ENCODE results near the gene WASF2. TPM values are rescaled to one million over a fixed set of nuclear protein-coding genes. Genes with fewer than 3 reads are reported as not detected.
"Not testable (repeated sequence)": the region's sequence is repeated elsewhere in the genome, so short reads cannot be mapped to it uniquely, and the experiment has no call there.

Gene WASF2
- total and polyA plus RNA-seq, 2 of the 13 experiments (the other 11 are each of a cell fraction or from before 2014, with no cell fraction given) = 10.4 to 27.7 TPM

- TF ChIP-seq ARID3A (IDR thresholded peaks at IDR 0.05; ENCODE audit: low read depth, low read length) (no peak), ZNF274 (CRISPR knock-in tag; IDR thresholded peaks at IDR 0.05) (no peak), CBX5 (CRISPR knock-in tag; IDR thresholded peaks at IDR 0.05; ENCODE audit: borderline replicate concordance) (no peak), GLI4 (CRISPR knock-in tag; IDR thresholded peaks at IDR 0.05; ENCODE audit: borderline replicate concordance) (no peak)
Measured at GRCh38 chr1:27433706-27434105, 56.3 kb downstream of the WASF2 start (continued).

- BruUV-seq (replicated peaks); in situ Hi-C loops (cut with HindIII; ENCODE audit: extremely low pct_ligation_motif_present, low pct_unique_long_range_greater_than_20kb); H4K20me1 ChIP-seq (ENCODE audit: insufficient read depth, low read length); H3K4me3 ChIP-seq (replicated peaks in 1 of 3; ENCODE audit: insufficient read depth in 1 of 3, low read depth in 2 of 3, low read length in 3 of 3); CTCF ChIA-PET (ENCODE audit: low intra/inter-chr PET ratio, low total read pairs); FAIRE-seq; intact Hi-C loops (cut with micrococcal nuclease; ENCODE audit: unreplicated experiment); H3K4me2 ChIP-seq (ENCODE audit: low read depth, low read length); H3K27me3 ChIP-seq (ENCODE audit: control insufficient read depth in 1 of 2, insufficient read depth in 2 of 2, low read length in 2 of 2); H3K9ac ChIP-seq (ENCODE audit: insufficient read depth, low read depth, low read length); POLR2A ChIA-PET; H3K36me3 ChIP-seq (replicated peaks in 1 of 2; ENCODE audit: control insufficient read depth in 1 of 2, insufficient read depth in 2 of 2, low read length in 2 of 2); H2AFZ ChIP-seq (ENCODE audit: low read length); H3K27ac ChIP-seq (ENCODE audit: extremely low read length, insufficient read depth, low read length); ATAC-seq; H3K9me3 ChIP-seq (ENCODE audit: low read length); DNase-seq (ENCODE audit: low spot score): not testable (repeated sequence)
- Histone ChIP-seq H3K4me1 (ENCODE audit: insufficient read depth, low read length) (peaks cover 58% of the 10 kb centered on the region), H3K79me2 (ENCODE audit: insufficient read depth, low read length) (peaks cover 53% of the 10 kb centered on the region)
- 100% methylated on average over 1 of the region's 1 CpG for WGBS (ENCODE audit: low lambda C conversion rate)
Measured at GRCh38 chr1:27432725-27433124, 57.2 kb downstream of the WASF2 start.

- no peak overlapping the region for H3K4me3 ChIP-seq (replicated peaks in 1 of 3; ENCODE audit: insufficient read depth in 1 of 3, low read depth in 2 of 3, low read length in 3 of 3)
- no peak overlapping the region for H3K9ac ChIP-seq (ENCODE audit: insufficient read depth, low read depth, low read length)
- ATAC-seq (no peak), DNase-seq (ENCODE audit: low spot score) (no peak), FAIRE-seq (no peak)
- H2AFZ ChIP-seq (ENCODE audit: low read length) = no peak overlapping the region
- H3K36me3 ChIP-seq (replicated peaks in 1 of 2; ENCODE audit: control insufficient read depth in 1 of 2, insufficient read depth in 2 of 2, low read length in 2 of 2) = peaks cover 8 to 21% of the 10 kb centered on the region in 2 experiments
- ChIA-PET POLR2A (no interaction called here), CTCF (ENCODE audit: low intra/inter-chr PET ratio, low total read pairs) (no interaction called here)
- intact Hi-C loops (cut with micrococcal nuclease; ENCODE audit: unreplicated experiment) = no loop called here
- H3K27me3 ChIP-seq (ENCODE audit: control insufficient read depth in 1 of 2, insufficient read depth in 2 of 2, low read length in 2 of 2) = no peaks in the 10 kb centered on the region
- H3K79me2 ChIP-seq (ENCODE audit: insufficient read depth, low read length) = peaks cover 42% of the 10 kb centered on the region
- no peaks in the 10 kb centered on the region for H3K9me3 ChIP-seq (ENCODE audit: low read length)
- H4K20me1 ChIP-seq (ENCODE audit: insufficient read depth, low read length) = peaks cover 4% of the 10 kb centered on the region
- 95% methylated on average over 2 of the region's 2 CpGs for WGBS (ENCODE audit: low lambda C conversion rate)
- no TSS peak for BruUV-seq (replicated peaks)
- H3K4me2 ChIP-seq (ENCODE audit: low read depth, low read length) = no peak overlapping the region
- H3K27ac ChIP-seq (ENCODE audit: extremely low read length, insufficient read depth, low read length) = no peak overlapping the region
- TF ChIP-seq ZNF773 (CRISPR knock-in tag; IDR thresholded peaks at IDR 0.05; ENCODE audit: borderline replicate concordance) = no peak
- TF ChIP-seq KMT2A (CRISPR knock-in tag; IDR thresholded peaks at IDR 0.05) = no peak
- no peak for TF ChIP-seq ZNF460 (CRISPR knock-in tag; IDR thresholded peaks at IDR 0.05; ENCODE audit: borderline replicate concordance)
- in situ Hi-C loops (cut with HindIII; ENCODE audit: extremely low pct_ligation_motif_present, low pct_unique_long_range_greater_than_20kb) = no loop called here
- H3K4me1 ChIP-seq (ENCODE audit: insufficient read depth, low read length) = peaks cover 48% of the 10 kb centered on the region
Measured at GRCh38 chr1:27431601-27431940, 58.4 kb downstream of the WASF2 start.
